IgD-negative memory B cell (primary cell): Measurements from ENCODE around the gene CRIM1. TPM values are rescaled to one million over a fixed set of nuclear protein-coding genes. Genes with fewer than 3 reads are reported as not detected.
"Not testable (repeated sequence)": the region's sequence is repeated elsewhere in the genome, so short reads cannot be mapped to it uniquely, and the experiment has no call there.

ENCODE experiments used
- H3K27ac Mint-ChIP-seq, 3 donors: one replicate each; pipeline ENCODE4 v1.8.0; 2020 to 2022; ENCODE audit warnings: mild to moderate bottlenecking in 3 of 3, mixed read lengths in 3 of 3, moderate library complexity in 1 of 3
- H3K27me3 Mint-ChIP-seq: one replicate; pipeline ENCODE4 v1.8.0; 2021; ENCODE audit warnings: mixed read lengths
- H3K36me3 Mint-ChIP-seq: one replicate; pipeline ENCODE4 v1.8.0; 2020; ENCODE audit warnings: mild to moderate bottlenecking, mixed read lengths
- H3K4me1 Mint-ChIP-seq, 3 donors: one replicate each; pipeline ENCODE4 v1.8.0; 2020 to 2022; ENCODE audit warnings: mixed read lengths in 3 of 3, mild to moderate bottlenecking in 1 of 3
- H3K4me3 Mint-ChIP-seq, 4 donors: one replicate each; pipeline ENCODE4 v1.8.0; 2020 to 2022; ENCODE audit warnings: mild to moderate bottlenecking in 4 of 4, mixed read lengths in 4 of 4, moderate library complexity in 3 of 4
- H3K9me3 Mint-ChIP-seq, 3 donors: one replicate each; pipeline ENCODE4 v1.8.0; 2020 to 2021; ENCODE audit warnings: mixed read lengths in 3 of 3, mild to moderate bottlenecking in 1 of 3
- polyA plus RNA-seq: library from polyadenylated mRNA; unstranded; fragments of 300-500 nt; fragmentation: Illumina TruSeq; gene quantifications from one replicate; pipeline ENCODE4 v1.2.3, GENCODE V29; 2021

CRIM1 gene, protein sequence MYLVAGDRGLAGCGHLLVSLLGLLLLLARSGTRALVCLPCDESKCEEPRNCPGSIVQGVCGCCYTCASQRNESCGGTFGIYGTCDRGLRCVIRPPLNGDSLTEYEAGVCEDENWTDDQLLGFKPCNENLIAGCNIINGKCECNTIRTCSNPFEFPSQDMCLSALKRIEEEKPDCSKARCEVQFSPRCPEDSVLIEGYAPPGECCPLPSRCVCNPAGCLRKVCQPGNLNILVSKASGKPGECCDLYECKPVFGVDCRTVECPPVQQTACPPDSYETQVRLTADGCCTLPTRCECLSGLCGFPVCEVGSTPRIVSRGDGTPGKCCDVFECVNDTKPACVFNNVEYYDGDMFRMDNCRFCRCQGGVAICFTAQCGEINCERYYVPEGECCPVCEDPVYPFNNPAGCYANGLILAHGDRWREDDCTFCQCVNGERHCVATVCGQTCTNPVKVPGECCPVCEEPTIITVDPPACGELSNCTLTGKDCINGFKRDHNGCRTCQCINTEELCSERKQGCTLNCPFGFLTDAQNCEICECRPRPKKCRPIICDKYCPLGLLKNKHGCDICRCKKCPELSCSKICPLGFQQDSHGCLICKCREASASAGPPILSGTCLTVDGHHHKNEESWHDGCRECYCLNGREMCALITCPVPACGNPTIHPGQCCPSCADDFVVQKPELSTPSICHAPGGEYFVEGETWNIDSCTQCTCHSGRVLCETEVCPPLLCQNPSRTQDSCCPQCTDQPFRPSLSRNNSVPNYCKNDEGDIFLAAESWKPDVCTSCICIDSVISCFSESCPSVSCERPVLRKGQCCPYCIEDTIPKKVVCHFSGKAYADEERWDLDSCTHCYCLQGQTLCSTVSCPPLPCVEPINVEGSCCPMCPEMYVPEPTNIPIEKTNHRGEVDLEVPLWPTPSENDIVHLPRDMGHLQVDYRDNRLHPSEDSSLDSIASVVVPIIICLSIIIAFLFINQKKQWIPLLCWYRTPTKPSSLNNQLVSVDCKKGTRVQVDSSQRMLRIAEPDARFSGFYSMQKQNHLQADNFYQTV
- polyA plus RNA-seq: 0.26 TPM

DNA sequence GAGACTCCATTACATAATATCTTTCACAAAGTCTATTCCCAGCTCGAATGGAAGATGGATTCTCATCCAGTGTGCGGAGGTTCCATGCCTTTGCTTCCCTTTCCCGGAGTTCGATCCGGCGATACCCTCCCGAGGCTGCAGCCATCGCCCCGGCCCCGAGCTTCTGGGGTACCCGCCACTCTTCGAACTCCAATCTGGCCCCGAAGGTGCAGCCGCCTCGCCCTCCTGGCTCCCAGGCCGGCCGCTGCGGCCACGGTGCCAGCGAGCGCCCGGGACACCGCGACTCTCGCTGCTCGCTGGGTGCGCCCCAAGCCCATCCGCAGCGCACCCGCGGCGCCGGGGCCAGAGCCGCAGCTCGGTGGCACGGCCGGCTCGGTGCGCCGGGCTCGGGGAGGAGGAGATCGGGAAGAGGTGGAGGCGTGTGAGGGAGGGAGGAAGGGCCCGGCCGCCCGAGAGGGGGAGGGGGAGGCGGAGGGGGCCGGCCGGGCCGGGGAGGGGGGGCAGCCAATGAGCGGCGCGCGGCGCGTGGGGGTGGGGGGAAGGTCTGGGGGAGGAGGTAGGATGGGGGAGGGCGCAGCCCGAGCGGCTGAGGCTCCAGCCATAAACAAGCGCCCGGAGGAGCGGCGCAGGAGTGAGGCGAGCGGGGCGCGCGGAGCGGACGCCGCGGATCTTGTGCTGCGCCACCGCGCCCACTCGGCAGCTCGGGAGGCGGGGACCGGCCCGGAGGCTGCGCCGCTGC lies at the start of gene CRIM1:
CRIM1 (plus strand) TSS at position 628 of the 739 bp plus-strand sequence. CDS start 515 bp downstream, outside the sequence.
- Mint-ChIP-seq H3K36me3 (peaks cover 3% of the 10 kb centered on the region), H3K27ac (peak within 1 kb of the TSS in 2 of 3 donors; percentile 42 to 59), H3K27me3 (peaks cover 31% of the 10 kb centered on the region), H3K9me3 (peaks cover 0 to 3% (median 0%) of the 10 kb centered on the region in 3 donors), H3K4me3 (peak within 1 kb of the TSS; percentile 77 to 93 (median 88)), H3K4me1 (peaks cover 31 to 38% (median 32%) of the 10 kb centered on the region in 3 donors)

- Mint-ChIP-seq H3K4me3 (no peak overlapping the region), H3K36me3 (no peaks in the 10 kb centered on the region), H3K27ac (no peak overlapping the region), H3K9me3 (peaks cover 0 to 2% (median 0%) of the 10 kb centered on the region in 3 donors), H3K4me1 (no peaks in the 10 kb centered on the region), H3K27me3 (peaks cover 1% of the 10 kb centered on the region)
Measured at GRCh38 chr2:36307441-36307840, 48.1 kb upstream of the CRIM1 start.

- not testable (repeated sequence) for H3K36me3 Mint-ChIP-seq, H3K27ac Mint-ChIP-seq, H3K4me3 Mint-ChIP-seq, H3K4me1 Mint-ChIP-seq, H3K9me3 Mint-ChIP-seq, H3K27me3 Mint-ChIP-seq
Measured at GRCh38 chr2:36310444-36310843, 45.1 kb upstream of the CRIM1 start.

GRCh38 chr2:36318547-36318946 lies 37.0 kb upstream of the CRIM1 start:
- peaks cover 6% of the 10 kb centered on the region for H3K27me3 Mint-ChIP-seq
- H3K36me3 Mint-ChIP-seq: no peaks in the 10 kb centered on the region
- H3K9me3 Mint-ChIP-seq: peaks cover 1 to 6% (median 2%) of the 10 kb centered on the region in 3 donors
- H3K4me1 Mint-ChIP-seq: no peaks in the 10 kb centered on the region
- no peak overlapping the region for H3K4me3 Mint-ChIP-seq
- no peak overlapping the region for H3K27ac Mint-ChIP-seq

DNA sequence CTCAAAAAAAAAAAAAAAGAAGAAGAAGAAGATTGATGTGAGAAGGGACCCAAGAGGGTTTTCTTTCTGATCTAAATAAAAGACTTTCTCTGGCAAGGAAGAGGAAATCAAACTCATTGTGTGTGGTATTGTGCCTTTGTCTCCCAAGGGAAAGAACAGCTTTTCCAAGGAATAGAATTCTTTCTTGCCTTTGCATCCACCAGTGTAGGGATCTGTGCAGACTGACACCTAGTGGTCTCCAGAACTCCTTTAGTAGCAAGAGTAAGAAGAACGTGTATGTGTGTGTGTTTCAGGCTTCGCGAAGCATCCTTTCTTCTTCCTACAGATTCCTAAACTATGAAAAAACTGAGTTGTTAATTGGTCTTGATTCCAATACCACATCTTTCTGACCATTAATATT lies 33.5 kb upstream of the CRIM1 start:
- H3K4me3 Mint-ChIP-seq: no peak overlapping the region
- H3K9me3 Mint-ChIP-seq: peaks cover 0 to 3% (median 1%) of the 10 kb centered on the region in 3 donors
- peaks cover 1% of the 10 kb centered on the region for H3K27me3 Mint-ChIP-seq
- no peak overlapping the region for H3K27ac Mint-ChIP-seq
- H3K4me1 Mint-ChIP-seq: no peaks in the 10 kb centered on the region
- H3K36me3 Mint-ChIP-seq: no peaks in the 10 kb centered on the region

DNA sequence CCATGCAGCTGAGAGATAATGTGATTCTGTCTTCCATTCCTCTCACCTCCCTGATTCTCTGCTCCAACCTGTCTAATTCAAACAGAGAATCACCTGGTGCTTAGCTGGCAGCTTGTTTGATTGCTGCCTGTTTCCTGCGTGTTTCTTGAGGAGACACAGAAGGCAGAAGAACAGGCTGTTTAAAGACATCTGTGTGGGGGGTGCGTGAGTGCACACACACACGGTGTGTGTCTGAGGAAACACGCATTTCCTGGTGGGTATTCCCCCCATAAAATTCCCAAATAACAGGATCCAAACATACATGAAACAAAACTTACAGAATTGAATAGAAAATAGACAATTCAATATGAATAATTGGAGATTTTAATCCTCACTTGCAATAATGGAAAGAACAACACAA lies 29.3 kb upstream of the CRIM1 start:
- peaks cover 0 to 3% (median 1%) of the 10 kb centered on the region in 3 donors for H3K9me3 Mint-ChIP-seq
- no peaks in the 10 kb centered on the region for H3K36me3 Mint-ChIP-seq
- H3K4me1 Mint-ChIP-seq: no peaks in the 10 kb centered on the region
- H3K4me3 Mint-ChIP-seq: no peak overlapping the region
- H3K27me3 Mint-ChIP-seq: no peaks in the 10 kb centered on the region
- H3K27ac Mint-ChIP-seq: no peak overlapping the region

- H3K4me3 Mint-ChIP-seq: no peak overlapping the region
- H3K9me3 Mint-ChIP-seq: no peaks in the 10 kb centered on the region
- H3K4me1 Mint-ChIP-seq: no peaks in the 10 kb centered on the region
- no peaks in the 10 kb centered on the region for H3K36me3 Mint-ChIP-seq
- H3K27me3 Mint-ChIP-seq: no peaks in the 10 kb centered on the region
- H3K27ac Mint-ChIP-seq: no peak overlapping the region
Measured at GRCh38 chr2:36329251-36329650, 26.3 kb upstream of the CRIM1 start.

- H3K9me3 Mint-ChIP-seq: no peaks in the 10 kb centered on the region
Measured at GRCh38 chr2:36329746-36330472, 25.7 kb upstream of the CRIM1 start.

DNA sequence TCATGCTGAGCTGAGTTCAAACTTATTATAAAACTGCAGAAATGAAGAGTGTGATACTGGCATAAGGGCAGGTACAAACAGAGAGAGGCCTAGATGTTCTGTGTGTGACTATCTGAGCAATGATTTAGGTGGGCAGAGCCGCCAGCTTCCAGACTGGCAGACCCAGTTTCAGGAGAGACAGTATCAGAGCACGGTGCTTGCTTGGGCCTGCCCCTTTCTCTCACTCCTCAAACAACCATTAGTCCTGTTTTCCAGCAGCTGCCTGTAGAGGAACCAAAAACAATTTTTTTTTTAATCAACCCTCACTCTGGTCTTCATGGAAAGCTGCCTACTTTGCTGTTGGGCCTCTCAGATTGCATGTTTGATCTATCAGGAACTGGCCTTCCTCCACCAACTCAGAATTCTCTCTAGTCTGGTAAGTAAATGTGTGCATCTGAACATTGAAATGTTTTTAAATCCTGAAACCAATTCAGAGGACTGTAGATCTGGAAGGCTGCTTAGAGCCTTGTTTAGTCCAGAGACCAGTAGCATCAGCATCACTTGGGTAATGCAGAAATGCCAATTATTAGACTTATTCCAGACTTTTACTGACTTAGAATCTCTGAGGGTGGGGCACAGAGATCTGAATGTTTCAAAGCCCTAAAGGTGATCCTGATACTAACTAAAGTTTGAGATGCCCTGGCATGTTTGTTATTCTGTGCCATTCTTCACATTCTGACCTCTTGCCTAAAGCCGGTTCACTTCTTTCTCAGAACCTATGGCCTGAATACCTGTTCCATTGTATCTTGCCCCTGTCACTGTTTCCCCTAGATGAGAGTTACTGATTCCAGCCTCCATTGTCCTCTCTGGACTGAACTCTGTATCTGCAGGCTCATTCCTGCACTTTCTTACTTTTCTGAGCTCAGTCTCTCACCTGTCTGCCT lies 24.8 kb upstream of the CRIM1 start:
- Mint-ChIP-seq H3K4me1 (no peaks in the 10 kb centered on the region), H3K27me3 (no peaks in the 10 kb centered on the region), H3K4me3 (no peak overlapping the region), H3K27ac (peak overlapping the region in 1 of 3 donors; percentile 9), H3K36me3 (no peaks in the 10 kb centered on the region), H3K9me3 (no peaks in the 10 kb centered on the region)

More at GRCh38 chr2:36329746-36330472, 25.7 kb upstream of the CRIM1 start:
- H3K27ac Mint-ChIP-seq: no peak overlapping the region
- no peaks in the 10 kb centered on the region for H3K4me1 Mint-ChIP-seq
- no peak overlapping the region for H3K4me3 Mint-ChIP-seq
- no peaks in the 10 kb centered on the region for H3K36me3 Mint-ChIP-seq
- H3K27me3 Mint-ChIP-seq: no peaks in the 10 kb centered on the region

GRCh38 chr2:36333350-36334012 lies 22.1 kb upstream of the CRIM1 start:
- peak overlapping the region in 1 of 4 donors; percentile 14 for H3K4me3 Mint-ChIP-seq
- no peaks in the 10 kb centered on the region for H3K36me3 Mint-ChIP-seq

GRCh38 chr2:36335597-36335996 lies 20.0 kb upstream of the CRIM1 start:
- Mint-ChIP-seq H3K4me1 (no peaks in the 10 kb centered on the region), H3K36me3 (no peaks in the 10 kb centered on the region), H3K27ac (no peak overlapping the region), H3K9me3 (no peaks in the 10 kb centered on the region), H3K27me3 (no peaks in the 10 kb centered on the region), H3K4me3 (no peak overlapping the region)

More at GRCh38 chr2:36333350-36334012, 22.1 kb upstream of the CRIM1 start:
- H3K27me3 Mint-ChIP-seq: no peaks in the 10 kb centered on the region
- no peaks in the 10 kb centered on the region for H3K4me1 Mint-ChIP-seq
- H3K27ac Mint-ChIP-seq: no peak overlapping the region
- H3K9me3 Mint-ChIP-seq: no peaks in the 10 kb centered on the region

DNA sequence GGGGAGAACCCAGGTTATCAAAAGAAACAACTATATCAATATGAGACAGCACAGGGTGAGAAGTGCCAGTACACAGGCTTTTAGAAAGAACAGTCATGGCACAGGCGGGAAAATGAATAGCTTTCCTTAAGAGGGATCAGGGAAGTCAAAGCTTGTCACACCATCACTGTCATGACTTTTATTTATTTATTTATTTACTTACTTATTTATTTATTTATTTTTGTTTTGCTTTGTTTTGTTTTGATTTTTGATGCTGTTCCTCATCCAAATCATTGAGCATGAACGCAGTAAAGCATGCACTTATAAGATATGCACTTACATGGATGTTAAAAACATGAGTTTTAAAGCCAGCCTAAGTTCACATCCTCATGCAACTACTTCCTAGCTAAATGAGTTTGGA lies 19.3 kb upstream of the CRIM1 start:
- no peak overlapping the region for H3K27ac Mint-ChIP-seq
- H3K9me3 Mint-ChIP-seq: no peaks in the 10 kb centered on the region
- H3K27me3 Mint-ChIP-seq: peaks cover 1% of the 10 kb centered on the region
- no peaks in the 10 kb centered on the region for H3K36me3 Mint-ChIP-seq
- H3K4me3 Mint-ChIP-seq: no peak overlapping the region
- no peaks in the 10 kb centered on the region for H3K4me1 Mint-ChIP-seq

GRCh38 chr2:36337354-36337753 lies 18.2 kb upstream of the CRIM1 start:
- peaks cover 1% of the 10 kb centered on the region for H3K27me3 Mint-ChIP-seq
- no peaks in the 10 kb centered on the region for H3K9me3 Mint-ChIP-seq
- H3K27ac Mint-ChIP-seq: no peak overlapping the region
- H3K4me1 Mint-ChIP-seq: no peaks in the 10 kb centered on the region
- H3K4me3 Mint-ChIP-seq: no peak overlapping the region
- H3K36me3 Mint-ChIP-seq: no peaks in the 10 kb centered on the region
